ENCODE measurements around the gene DIP2C.

The DIP2C gene, protein sequence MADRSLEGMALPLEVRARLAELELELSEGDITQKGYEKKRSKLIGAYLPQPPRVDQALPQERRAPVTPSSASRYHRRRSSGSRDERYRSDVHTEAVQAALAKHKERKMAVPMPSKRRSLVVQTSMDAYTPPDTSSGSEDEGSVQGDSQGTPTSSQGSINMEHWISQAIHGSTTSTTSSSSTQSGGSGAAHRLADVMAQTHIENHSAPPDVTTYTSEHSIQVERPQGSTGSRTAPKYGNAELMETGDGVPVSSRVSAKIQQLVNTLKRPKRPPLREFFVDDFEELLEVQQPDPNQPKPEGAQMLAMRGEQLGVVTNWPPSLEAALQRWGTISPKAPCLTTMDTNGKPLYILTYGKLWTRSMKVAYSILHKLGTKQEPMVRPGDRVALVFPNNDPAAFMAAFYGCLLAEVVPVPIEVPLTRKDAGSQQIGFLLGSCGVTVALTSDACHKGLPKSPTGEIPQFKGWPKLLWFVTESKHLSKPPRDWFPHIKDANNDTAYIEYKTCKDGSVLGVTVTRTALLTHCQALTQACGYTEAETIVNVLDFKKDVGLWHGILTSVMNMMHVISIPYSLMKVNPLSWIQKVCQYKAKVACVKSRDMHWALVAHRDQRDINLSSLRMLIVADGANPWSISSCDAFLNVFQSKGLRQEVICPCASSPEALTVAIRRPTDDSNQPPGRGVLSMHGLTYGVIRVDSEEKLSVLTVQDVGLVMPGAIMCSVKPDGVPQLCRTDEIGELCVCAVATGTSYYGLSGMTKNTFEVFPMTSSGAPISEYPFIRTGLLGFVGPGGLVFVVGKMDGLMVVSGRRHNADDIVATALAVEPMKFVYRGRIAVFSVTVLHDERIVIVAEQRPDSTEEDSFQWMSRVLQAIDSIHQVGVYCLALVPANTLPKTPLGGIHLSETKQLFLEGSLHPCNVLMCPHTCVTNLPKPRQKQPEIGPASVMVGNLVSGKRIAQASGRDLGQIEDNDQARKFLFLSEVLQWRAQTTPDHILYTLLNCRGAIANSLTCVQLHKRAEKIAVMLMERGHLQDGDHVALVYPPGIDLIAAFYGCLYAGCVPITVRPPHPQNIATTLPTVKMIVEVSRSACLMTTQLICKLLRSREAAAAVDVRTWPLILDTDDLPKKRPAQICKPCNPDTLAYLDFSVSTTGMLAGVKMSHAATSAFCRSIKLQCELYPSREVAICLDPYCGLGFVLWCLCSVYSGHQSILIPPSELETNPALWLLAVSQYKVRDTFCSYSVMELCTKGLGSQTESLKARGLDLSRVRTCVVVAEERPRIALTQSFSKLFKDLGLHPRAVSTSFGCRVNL (N-terminal part only)

GRCh38 chr10:689452-690371 is at the start of gene DIP2C:
DIP2C (minus strand) TSS chr10:689668; CDS start chr10:689578, 90 bp downstream.
- in situ Hi-C loops (cut with MboI; ENCODE audit: low sequenced_read_pairs) = no loop called here

DNA sequence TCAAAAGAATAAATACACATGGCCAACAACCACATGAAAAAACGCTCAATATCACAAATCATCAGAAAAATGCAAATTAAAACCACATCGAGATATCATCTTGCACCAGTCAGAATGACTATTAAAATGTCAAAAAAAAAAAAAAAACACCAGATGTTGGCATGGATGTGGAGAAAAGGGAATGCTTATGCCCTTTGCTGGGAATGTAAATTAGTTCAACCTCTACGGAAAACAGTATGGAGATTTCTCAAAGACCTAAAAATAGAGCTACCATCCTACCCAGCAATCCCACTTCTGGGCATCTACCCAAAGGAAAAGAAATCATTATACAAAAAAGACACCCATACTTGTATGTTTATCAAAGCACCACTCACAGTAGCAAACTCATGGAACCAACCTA is 45.0 kb upstream of the DIP2C start:
- in situ Hi-C loops (cut with MboI; ENCODE audit: low sequenced_read_pairs) = no loop called here

DNA sequence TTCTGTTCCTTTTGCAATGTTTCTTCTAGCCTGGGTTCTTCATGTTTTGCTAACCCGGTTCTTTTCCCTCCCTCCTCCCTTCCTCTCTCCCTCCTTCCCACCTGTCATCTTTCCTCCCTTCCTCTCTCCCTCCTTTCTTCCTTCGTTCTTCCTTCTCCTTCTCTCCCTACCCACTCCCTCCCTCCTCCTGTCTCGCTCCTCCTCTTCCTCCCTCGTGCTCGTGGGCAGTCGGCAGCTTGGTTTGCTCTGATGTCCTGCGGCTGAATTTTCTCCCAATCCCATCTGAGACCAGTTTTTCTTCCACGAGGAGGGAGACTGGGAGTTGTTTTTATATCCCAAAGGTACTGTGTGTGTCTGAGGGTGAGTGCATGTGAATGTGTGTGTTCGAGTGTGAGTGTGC is 43.6 kb upstream of the DIP2C start:
- in situ Hi-C loops (cut with MboI; ENCODE audit: low sequenced_read_pairs) = no loop called here

DNA sequence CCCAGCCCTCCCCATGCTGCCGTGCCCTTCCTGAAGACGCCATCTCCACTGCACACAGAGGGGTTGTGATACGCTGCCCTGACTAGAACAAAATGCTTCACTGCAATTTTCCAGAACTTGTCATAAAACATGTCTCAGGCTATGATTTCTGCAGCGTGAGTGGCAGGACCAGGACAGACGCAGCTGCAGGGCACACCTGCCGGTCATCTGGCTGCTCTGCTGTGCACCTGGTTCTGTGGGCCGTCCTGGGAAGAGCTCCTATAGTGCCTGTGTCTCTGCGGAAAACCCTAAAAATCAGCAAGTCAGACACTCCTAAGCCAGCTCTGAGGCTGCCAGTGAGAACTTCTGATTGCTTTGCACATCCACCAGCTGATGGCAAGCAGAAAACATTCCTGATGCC is 39.7 kb upstream of the DIP2C start:
- in situ Hi-C loops (cut with MboI; ENCODE audit: low sequenced_read_pairs) = no loop called here

DNA sequence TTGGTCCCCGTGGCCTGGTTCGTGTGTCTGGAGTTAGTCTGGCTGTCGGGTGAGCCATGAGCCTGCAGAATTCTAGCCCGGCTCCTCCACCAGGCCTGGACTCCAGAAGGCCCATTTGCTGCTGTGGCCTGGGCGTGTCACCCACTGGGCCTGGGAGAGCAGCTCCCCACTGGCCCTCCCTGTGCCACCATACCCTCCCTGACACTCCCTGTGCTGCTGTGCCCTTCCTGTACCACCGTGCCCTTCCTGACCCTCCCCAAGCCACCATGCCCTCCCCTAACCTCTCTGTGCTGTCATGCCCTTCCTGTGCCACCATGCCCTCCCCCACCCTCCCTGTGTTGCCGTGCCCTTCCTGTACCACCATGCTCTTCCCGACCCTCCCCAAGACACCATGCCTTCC is 39.1 kb upstream of the DIP2C start:
- in situ Hi-C loops (cut with MboI; ENCODE audit: low sequenced_read_pairs) = no loop called here

GRCh38 chr10:727162-727790 is 37.8 kb upstream of the DIP2C start:
- in situ Hi-C loops (cut with MboI; ENCODE audit: low sequenced_read_pairs) = no loop called here

DNA sequence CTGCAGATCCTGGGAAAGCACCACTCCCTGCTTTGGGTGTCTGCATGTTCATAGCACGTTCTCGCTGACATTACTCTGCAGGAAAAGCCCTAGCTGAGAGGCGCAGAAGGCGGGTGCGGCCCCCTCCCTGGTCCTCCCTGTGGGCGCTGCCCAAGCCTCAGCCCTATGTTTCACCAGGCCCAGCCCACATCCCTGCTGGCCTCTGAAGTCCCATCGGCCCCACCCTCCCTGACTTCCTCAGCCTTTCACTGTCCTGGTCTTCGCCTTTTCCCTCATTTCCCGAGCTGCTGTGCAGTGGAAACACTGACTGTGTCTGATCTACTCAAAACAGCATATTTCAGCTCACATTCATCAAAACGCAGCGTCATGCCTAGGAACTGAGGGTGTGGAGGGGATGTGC is 36.3 kb upstream of the DIP2C start:
- in situ Hi-C loops (cut with MboI; ENCODE audit: low sequenced_read_pairs) = no loop called here

DNA sequence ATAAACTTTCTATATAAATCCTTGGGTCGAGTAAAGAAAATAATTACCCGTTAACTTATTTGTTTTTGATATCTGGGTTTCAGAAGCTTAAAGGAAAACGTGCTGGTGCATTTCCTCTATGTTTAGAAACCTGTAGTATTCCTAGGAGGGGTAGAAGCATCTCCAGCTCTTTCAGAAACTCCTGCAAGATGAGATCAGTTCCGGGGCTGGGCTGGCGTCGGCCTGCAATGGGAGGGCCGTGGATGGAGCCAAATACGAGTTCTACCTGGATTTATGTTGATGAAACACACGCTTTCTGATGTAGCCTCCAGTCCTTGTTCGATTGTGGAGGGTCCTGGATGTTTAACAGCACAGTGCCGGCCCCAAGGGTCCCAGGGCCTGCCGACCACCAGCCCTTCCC is 35.8 kb upstream of the DIP2C start:
- in situ Hi-C loops (cut with MboI; ENCODE audit: low sequenced_read_pairs) = no loop called here

DNA sequence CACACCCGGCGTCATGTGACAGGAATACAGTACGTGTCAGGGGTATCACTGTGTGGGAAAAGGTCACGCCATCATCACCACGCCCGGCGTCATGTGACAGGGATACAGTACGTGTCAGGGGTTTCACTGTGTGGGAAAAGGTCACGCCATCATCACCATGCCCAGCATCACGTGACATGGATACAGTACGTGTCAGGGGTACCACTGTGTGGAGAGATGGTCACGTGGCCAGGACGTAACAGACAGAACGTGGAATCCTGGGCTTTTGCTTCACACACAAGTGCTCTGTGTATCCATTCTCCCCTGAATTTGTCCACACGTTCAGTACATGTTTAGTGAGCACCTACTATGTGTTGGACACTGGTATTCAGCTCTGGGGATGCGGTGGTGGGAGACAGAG is 34.5 kb upstream of the DIP2C start:
- in situ Hi-C loops (cut with MboI; ENCODE audit: low sequenced_read_pairs) = no loop called here

- in situ Hi-C loops (cut with MboI; ENCODE audit: low sequenced_read_pairs) = no loop called here
These were observed 33.0 kb upstream of the DIP2C start for GRCh38 chr10:722281-723060.

- in situ Hi-C loops (cut with MboI; ENCODE audit: low sequenced_read_pairs) = no loop called here
These were observed 28.8 kb upstream of the DIP2C start for GRCh38 chr10:718143-718700.

GRCh38 chr10:717458-717857 is 28.0 kb upstream of the DIP2C start:
- in situ Hi-C loops (cut with MboI; ENCODE audit: low sequenced_read_pairs) = no loop called here

GRCh38 chr10:716821-717220 is 27.4 kb upstream of the DIP2C start:
- in situ Hi-C loops (cut with MboI; ENCODE audit: low sequenced_read_pairs) = no loop called here

GRCh38 chr10:714214-714613 is 24.7 kb upstream of the DIP2C start:
- in situ Hi-C loops (cut with MboI; ENCODE audit: low sequenced_read_pairs) = no loop called here

- in situ Hi-C loops (cut with MboI; ENCODE audit: low sequenced_read_pairs) = no loop called here
These were observed 23.1 kb upstream of the DIP2C start for GRCh38 chr10:712575-712974.

- in situ Hi-C loops (cut with MboI; ENCODE audit: low sequenced_read_pairs) = no loop called here
These were observed 22.6 kb upstream of the DIP2C start for GRCh38 chr10:712089-712488.

DNA sequence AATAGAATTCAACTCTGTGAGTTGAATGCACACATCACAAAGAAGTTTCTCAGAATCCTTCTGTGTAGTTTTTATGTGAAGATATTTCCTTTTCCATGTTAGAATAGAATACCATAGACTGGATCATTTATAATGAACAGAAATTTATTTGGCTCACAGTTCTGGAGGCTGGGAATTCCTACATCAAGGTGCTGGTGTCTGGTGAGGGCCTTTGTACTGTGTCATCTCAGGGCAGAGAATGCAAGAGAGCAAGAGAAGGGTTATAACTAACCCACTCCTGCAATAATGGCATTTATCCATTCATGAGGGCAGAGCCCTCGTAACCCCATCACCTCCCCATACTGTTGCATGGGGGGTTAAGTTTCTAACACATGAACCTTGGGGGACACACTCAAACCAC is 18.4 kb upstream of the DIP2C start:
- in situ Hi-C loops (cut with MboI; ENCODE audit: low sequenced_read_pairs) = no loop called here

- in situ Hi-C loops (cut with MboI; ENCODE audit: low sequenced_read_pairs) = no loop called here
These were observed 18.0 kb upstream of the DIP2C start for GRCh38 chr10:707456-707855.

GRCh38 chr10:703118-703517 is 13.7 kb upstream of the DIP2C start:
- in situ Hi-C loops (cut with MboI; ENCODE audit: low sequenced_read_pairs) = no loop called here
